Activated B cell treated with CpG ODN at 0.5 μM for 24 hours (primary cell): ENCODE results near the gene MSH3. TPM values are rescaled to one million over a fixed set of nuclear protein-coding genes. Genes with fewer than 3 reads are reported as not detected.

ENCODE experiments used
- ATAC-seq: fragments of 200-7000 bp; cut with Tn5 transposase; one replicate; pipeline ENCODE4 v1.10.0; 2021; ENCODE audit warnings: low read depth, mild to moderate bottlenecking, moderate library complexity
- CTCF ChIA-PET: fragments of 350-600 bp; sonication (Branson Sonifier 250); formaldehyde crosslinking; loops from one replicate; lab custom pipeline; 2021; ENCODE audit warnings: antibody characterized with exemption; lab: Charles Lee
- POLR2A ChIA-PET: fragments of 350-600 bp; sonication (Branson Sonifier 250); formaldehyde crosslinking; loops from one replicate; lab custom pipeline; 2021; ENCODE audit warnings: antibody characterized with exemption; lab: Charles Lee
- DNase-seq: peaks from one replicate; pipeline ENCODE4 v3.0.0; 2022
- H3K27ac Mint-ChIP-seq: one replicate; pipeline ENCODE4 v1.8.0; 2020; ENCODE audit warnings: mixed read lengths
- H3K27me3 Mint-ChIP-seq: one replicate; pipeline ENCODE4 v1.8.0; 2021; ENCODE audit warnings: mixed read lengths
- H3K36me3 Mint-ChIP-seq: one replicate; pipeline ENCODE4 v1.8.0; 2021; ENCODE audit warnings: low read depth, mixed read lengths
- H3K4me1 Mint-ChIP-seq: one replicate; pipeline ENCODE4 v1.8.0; 2021; ENCODE audit warnings: mixed read lengths
- H3K4me3 Mint-ChIP-seq: one replicate; pipeline ENCODE4 v1.8.0; 2020; ENCODE audit warnings: mild to moderate bottlenecking, mixed read lengths
- H3K9me3 Mint-ChIP-seq: one replicate; pipeline ENCODE4 v1.8.0; 2020; ENCODE audit warnings: mixed read lengths
- CTCF ChIP-seq: fragments of 200-600 bp; IDR thresholded peaks from one replicate; pipeline ENCODE4 v1.8.0; 2022; ENCODE audit warnings: antibody characterized with exemption, mild to moderate bottlenecking
- intact Hi-C: fragments of 100-400 bp; cut with micrococcal nuclease; formaldehyde crosslinking; loops from one replicate; pipeline ENCODE4 v1.15.1; 2024
- total RNA-seq: library from RNA; stranded (reverse); gene quantifications from 2 replicates; pipeline ENCODE4 v1.2.3, GENCODE V29; 2022

Gene MSH3
- total RNA-seq, 1 donor from 2014 or later = 24.0 TPM

- ChIA-PET POLR2A (no interaction called here), CTCF (no interaction called here)
- Mint-ChIP-seq H3K4me3 (no peak overlapping the region), H3K4me1 (no peaks in the 10 kb centered on the region), H3K27ac (no peak overlapping the region), H3K9me3 (no peaks in the 10 kb centered on the region), H3K27me3 (no peaks in the 10 kb centered on the region), H3K36me3 (peaks cover 49% of the 10 kb centered on the region)
- no peak for DNase-seq
- intact Hi-C loops = no loop called here
- ATAC-seq = no peak
- no peak for TF ChIP-seq CTCF
These were observed 108.1 kb downstream of the MSH3 start for GRCh38 chr5:80762573-80762972.

GRCh38 chr5:80763211-80763610, 108.8 kb downstream of the MSH3 start:
- ATAC-seq = no peak
- Mint-ChIP-seq H3K4me1 (no peaks in the 10 kb centered on the region), H3K27ac (no peak overlapping the region), H3K36me3 (peaks cover 48% of the 10 kb centered on the region), H3K4me3 (no peak overlapping the region), H3K9me3 (no peaks in the 10 kb centered on the region), H3K27me3 (no peaks in the 10 kb centered on the region)
- CTCF ChIA-PET = no interaction called here
- no peak for DNase-seq
- POLR2A ChIA-PET = no interaction called here
- intact Hi-C loops = no loop called here
- no peak for TF ChIP-seq CTCF

- Mint-ChIP-seq H3K27ac (no peak overlapping the region), H3K27me3 (no peaks in the 10 kb centered on the region), H3K4me1 (no peaks in the 10 kb centered on the region), H3K9me3 (no peaks in the 10 kb centered on the region), H3K36me3 (peaks cover 52% of the 10 kb centered on the region), H3K4me3 (no peak overlapping the region)
- no peak for TF ChIP-seq CTCF
- ATAC-seq (no peak), DNase-seq (no peak)
- intact Hi-C loops = no loop called here
- POLR2A ChIA-PET = no interaction called here
- CTCF ChIA-PET = no interaction called here
These were observed 109.6 kb downstream of the MSH3 start for GRCh38 chr5:80763873-80764647.

DNA sequence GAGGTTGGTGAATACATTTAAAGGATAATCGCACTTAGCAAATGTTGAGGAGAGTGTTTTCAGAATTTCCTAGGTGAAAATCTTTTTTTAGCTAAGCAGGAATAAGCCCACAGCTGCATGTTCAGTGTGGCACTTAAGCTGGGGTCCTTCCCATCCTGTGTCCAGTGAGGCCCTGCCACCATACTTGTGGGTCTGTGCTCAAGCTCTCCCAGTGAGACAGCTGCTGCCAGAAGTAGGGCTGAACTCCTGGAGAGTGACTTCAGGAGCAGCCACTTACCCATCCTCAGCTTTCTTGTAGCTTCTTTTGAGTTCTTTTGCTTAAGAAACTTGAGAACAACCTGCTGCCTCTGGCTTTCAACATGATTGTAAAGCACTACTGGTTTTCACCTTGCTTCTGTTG, 110.3 kb downstream of the MSH3 start:
- no peak overlapping the region for H3K27ac Mint-ChIP-seq
- no peaks in the 10 kb centered on the region for H3K9me3 Mint-ChIP-seq
- peaks cover 50% of the 10 kb centered on the region for H3K36me3 Mint-ChIP-seq
- H3K27me3 Mint-ChIP-seq = no peaks in the 10 kb centered on the region
- peaks cover 2% of the 10 kb centered on the region for H3K4me1 Mint-ChIP-seq
- ATAC-seq = no peak
- no peak overlapping the region for H3K4me3 Mint-ChIP-seq
- ChIA-PET POLR2A (no interaction called here), CTCF (no interaction called here)
- no peak for TF ChIP-seq CTCF
- intact Hi-C loops = no loop called here
- DNase-seq = no peak

DNA sequence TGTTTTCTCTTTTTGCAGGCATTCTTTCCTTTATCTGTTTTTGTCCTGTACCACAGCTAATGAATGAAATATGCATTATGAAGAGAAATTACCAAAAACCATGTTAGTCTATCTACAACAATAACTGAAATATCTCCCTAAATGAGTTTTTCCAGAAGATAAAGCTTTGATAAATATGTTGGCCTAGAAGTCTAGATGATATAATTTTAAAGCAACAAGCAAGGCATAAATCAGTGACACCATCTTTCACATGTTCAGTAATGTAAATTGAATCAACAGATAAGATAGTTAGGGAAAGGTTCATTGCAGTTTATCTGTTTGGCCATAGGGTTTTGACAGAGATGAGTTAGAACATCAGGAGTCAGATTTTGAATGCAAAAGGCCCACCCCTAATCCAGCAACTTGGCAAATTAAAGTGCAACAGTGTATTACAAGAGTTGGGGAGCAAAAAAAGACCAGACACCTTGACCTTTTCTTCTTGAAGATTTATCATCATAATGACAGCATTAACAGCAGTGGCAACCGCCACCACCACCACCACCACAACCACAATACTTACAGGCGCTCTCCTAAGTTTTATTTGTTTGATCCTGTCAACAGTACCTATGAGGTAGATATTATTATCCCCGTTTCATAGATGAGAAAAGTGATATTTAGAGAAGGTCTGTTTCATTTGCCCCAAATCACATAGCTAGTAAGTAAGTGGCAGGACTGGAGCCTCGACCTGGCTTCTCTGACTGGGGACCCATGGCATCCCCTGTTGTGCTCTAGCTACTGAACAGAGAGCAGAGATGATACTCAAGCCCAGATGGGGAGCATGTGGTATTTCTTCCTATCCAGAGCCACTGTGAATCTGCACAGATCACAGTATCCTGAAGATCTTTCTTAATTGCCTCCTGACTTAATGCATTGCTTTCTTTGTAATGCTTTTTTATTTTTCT, 123.2 kb downstream of the MSH3 start:
- no peak for TF ChIP-seq CTCF
- ChIA-PET POLR2A (no interaction called here), CTCF (no interaction called here)
- H3K27ac Mint-ChIP-seq = no peak overlapping the region
- ATAC-seq (no peak), DNase-seq (no peak)
- peaks cover 56% of the 10 kb centered on the region for H3K36me3 Mint-ChIP-seq
- peaks cover 3% of the 10 kb centered on the region for H3K9me3 Mint-ChIP-seq
- intact Hi-C loops = no loop called here
- H3K27me3 Mint-ChIP-seq = no peaks in the 10 kb centered on the region
- no peak overlapping the region for H3K4me3 Mint-ChIP-seq
- no peaks in the 10 kb centered on the region for H3K4me1 Mint-ChIP-seq
